Right atrium auricular region (tissue), 2 donors: ENCODE measurements around the gene ADIG. TPM values are rescaled to one million over a fixed set of nuclear protein-coding genes. Genes with fewer than 3 reads are reported as not detected.
A peak's percentile ranks its signal among the peaks of the same experiment; 100 is the strongest.
"Not testable (repeated sequence)": the region's sequence is repeated elsewhere in the genome, so short reads cannot be mapped to it uniquely, and the experiment has no call there.

Source experiments
- DNase-seq: peaks from one replicate; pipeline ENCODE4 v3.0.0-alpha.2; 2019; ENCODE audit warnings: low spot score
- H3K27ac ChIP-seq, 2 donors: fragments of 200-600 bp; sonication (generic); 1 replicate in 1 of 2; 2 replicates in 1 of 2; pipeline ENCODE4 v1.5.1; 2016 to 2019
- H3K27me3 ChIP-seq, 2 donors: fragments of 200-600 bp; sonication (generic); one replicate each; pipeline versions ENCODE4 v1.5.1 to v1.6.0; 2017 to 2019
- H3K36me3 ChIP-seq: fragments of 200-600 bp; sonication (generic); one replicate; pipeline ENCODE4 v1.5.1; 2016
- H3K4me1 ChIP-seq, 2 donors: fragments of 200-600 bp; sonication (generic); one replicate each; pipeline versions ENCODE4 v1.5.1 to v1.6.0; 2017 to 2019
- H3K4me3 ChIP-seq, 2 donors: fragments of 200-600 bp; sonication (generic); 1 replicate in 1 of 2; 2 replicates in 1 of 2; pipeline ENCODE4 v1.5.1; 2017 to 2019; ENCODE audit warnings: mild to moderate bottlenecking in 1 of 2, moderate library complexity in 1 of 2
- H3K9me3 ChIP-seq, 2 donors: fragments of 200-600 bp; sonication (generic); one replicate each; pipeline ENCODE4 v1.5.1; 2019
- total RNA-seq, 2 donors: library from RNA; depleted of rRNA; stranded (reverse); fragments of >200 nt; gene quantifications; one replicate each; pipeline ENCODE4 v1.1.0, GENCODE V29; 2016
- TF ChIP-seq, protein P1 (sequence below), 2 donors: fragments of 200-600 bp; sonication (generic); IDR thresholded peaks; one replicate each; pipeline ENCODE4 v1.5.1; 2019; ENCODE audit warnings: antibody characterized with exemption in 2 of 2

The ADIG gene
- total RNA-seq, 2 donors from 2014 or later: not detected

DNA sequence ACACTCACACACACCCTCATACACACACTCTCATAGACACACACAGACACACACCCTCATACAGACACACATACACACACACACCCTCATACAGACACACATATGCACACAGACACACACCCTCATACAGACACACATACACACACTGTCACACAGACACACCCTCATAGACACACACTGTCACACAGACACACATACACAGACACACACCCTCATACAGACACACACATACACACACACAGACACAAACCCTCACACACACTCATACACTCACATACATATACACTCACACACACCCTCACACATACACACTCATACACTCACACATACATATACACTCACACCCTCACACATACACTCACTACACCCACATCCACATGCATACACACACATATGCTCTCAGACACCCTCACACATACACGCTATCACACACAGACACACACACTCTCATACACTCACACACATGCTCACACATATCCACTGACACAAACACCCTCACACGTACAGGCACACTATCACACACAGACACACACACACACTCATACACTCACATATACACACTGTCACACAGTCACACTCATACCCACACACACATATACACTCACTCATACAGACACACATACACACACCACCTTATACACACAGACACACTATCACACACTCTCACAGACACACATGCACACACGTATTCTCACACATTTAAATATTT, 9.1 kb downstream of the ADIG start:
- no peaks in the 10 kb centered on the region for H3K27me3 ChIP-seq
- no peak overlapping the region for H3K4me3 ChIP-seq
- no peaks in the 10 kb centered on the region for H3K9me3 ChIP-seq
- no peak overlapping the region for H3K27ac ChIP-seq
- TF ChIP-seq, protein P1, sequence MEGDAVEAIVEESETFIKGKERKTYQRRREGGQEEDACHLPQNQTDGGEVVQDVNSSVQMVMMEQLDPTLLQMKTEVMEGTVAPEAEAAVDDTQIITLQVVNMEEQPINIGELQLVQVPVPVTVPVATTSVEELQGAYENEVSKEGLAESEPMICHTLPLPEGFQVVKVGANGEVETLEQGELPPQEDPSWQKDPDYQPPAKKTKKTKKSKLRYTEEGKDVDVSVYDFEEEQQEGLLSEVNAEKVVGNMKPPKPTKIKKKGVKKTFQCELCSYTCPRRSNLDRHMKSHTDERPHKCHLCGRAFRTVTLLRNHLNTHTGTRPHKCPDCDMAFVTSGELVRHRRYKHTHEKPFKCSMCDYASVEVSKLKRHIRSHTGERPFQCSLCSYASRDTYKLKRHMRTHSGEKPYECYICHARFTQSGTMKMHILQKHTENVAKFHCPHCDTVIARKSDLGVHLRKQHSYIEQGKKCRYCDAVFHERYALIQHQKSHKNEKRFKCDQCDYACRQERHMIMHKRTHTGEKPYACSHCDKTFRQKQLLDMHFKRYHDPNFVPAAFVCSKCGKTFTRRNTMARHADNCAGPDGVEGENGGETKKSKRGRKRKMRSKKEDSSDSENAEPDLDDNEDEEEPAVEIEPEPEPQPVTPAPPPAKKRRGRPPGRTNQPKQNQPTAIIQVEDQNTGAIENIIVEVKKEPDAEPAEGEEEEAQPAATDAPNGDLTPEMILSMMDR (IDR thresholded peaks at IDR 0.05): no peak
- peak; percentile 13 for DNase-seq
- H3K4me1 ChIP-seq: no peaks in the 10 kb centered on the region
- H3K36me3 ChIP-seq: no peaks in the 10 kb centered on the region

DNA sequence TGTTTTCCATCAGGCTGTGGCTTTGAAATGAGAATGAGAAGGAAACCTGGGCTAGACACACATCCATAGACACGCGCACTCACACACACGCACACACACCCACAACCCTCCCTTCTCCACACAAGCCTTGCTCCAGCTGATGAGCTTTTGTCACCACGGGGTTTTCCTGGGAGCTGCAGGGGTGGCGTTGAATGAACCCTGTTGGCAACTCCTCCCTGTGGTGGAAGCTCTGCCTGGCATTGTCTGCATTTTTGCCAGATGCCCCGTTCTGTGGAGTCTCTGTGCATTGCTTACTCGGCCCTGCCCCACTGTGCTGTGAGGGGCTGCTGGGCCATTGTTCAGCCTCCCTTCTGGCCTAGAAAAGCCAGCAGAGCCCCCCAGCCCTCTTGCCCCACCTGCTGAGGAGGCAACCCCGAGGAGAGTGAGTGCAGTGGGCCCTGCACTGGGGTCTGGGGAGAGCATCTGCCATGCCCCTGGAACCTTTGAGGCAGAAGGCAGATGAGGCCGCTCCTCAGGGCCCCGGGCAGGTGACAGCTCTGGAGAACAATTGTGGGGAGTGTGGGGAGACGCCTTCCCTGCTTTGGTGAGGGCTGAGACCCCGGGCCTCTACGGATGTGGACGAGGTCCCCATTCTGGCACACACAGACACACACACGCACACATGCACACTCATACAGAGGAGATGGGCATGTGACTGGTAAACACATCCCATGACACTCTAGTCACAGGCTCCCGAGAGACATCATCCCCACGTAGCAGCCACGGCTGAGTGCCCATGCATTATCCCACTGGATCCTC, 9.9 kb downstream of the ADIG start:
- Histone ChIP-seq H3K9me3 (no peaks in the 10 kb centered on the region), H3K4me3 (no peak overlapping the region), H3K27ac (no peak overlapping the region), H3K4me1 (no peaks in the 10 kb centered on the region), H3K27me3 (no peaks in the 10 kb centered on the region), H3K36me3 (no peaks in the 10 kb centered on the region)
- TF ChIP-seq, protein P1 (IDR thresholded peaks at IDR 0.05): no peak
- no peak for DNase-seq

DNA sequence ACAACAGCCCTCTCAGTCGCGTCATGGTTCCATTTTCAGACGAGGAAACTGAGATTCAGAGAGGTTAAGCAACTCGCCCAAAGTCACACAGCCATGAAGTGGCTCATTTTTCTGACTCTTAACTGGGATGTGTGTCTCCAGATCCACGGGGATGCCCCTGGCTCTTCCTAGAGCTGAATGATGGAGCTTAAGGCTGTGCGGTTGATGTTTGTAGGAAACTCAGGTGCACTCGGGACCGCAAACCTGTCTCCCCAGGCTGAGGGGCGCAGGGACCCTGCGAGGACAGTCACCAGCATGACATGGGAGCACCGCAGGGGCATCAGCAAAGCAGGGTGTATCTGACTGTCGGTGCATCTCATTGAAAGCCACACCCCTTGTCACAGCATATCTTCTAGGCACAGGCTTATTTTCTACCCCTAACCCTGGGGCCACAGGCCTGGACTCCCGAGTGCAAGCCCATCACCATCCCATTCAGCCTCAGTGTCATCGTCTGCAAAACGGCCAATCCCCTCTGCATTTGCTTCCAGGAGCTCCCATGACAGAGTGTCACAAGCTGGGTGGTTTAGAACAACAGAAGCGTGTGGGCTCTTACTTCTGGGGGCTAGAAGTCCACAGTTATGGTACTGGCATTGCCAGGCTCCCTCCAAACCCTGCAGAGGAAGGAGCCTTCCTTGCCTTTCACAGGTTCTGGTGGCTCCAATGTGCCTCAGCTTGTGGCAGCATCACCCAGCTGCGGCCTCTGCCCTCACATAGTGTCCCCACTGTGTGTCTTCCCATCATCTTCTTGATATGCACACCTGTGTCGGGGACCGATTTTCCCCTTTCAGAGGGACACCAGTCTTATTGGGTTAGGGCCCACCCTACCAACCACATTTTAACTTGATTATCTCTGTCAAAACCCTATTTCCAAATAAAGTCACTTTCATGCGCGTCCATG, 10.7 kb downstream of the ADIG start:
- TF ChIP-seq, protein P1 (IDR thresholded peaks at IDR 0.05): no peak
- DNase-seq: no peak

DNA sequence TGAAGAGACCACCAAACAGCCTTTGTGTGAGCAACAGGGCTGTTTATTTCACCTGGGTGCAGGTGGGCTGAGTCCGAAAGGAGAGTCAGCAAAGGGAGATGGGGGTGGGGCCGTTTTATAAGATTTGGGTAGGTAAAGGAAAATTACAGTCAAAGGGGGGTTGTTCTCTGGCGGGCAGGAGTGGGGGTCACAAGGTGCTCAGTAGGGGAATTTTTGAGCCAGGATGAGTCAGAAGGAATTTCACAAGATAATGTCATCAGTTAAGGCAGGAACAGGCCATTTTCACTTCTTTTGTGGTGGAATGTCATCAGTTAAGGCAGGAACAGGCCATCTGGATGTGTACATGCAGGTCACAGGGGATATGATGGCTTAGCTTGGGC, 11.4 kb downstream of the ADIG start:
- not testable (repeated sequence) for H3K4me3 ChIP-seq, H3K27ac ChIP-seq, H3K9me3 ChIP-seq, H3K4me1 ChIP-seq, DNase-seq, H3K36me3 ChIP-seq, H3K27me3 ChIP-seq

More for the DNA sequence above, 10.7 kb downstream of the ADIG start:
- Histone ChIP-seq H3K27me3 (no peaks in the 10 kb centered on the region), H3K4me3 (no peak overlapping the region), H3K27ac (no peak overlapping the region), H3K9me3 (no peaks in the 10 kb centered on the region), H3K4me1 (no peaks in the 10 kb centered on the region), H3K36me3 (no peaks in the 10 kb centered on the region)

DNA sequence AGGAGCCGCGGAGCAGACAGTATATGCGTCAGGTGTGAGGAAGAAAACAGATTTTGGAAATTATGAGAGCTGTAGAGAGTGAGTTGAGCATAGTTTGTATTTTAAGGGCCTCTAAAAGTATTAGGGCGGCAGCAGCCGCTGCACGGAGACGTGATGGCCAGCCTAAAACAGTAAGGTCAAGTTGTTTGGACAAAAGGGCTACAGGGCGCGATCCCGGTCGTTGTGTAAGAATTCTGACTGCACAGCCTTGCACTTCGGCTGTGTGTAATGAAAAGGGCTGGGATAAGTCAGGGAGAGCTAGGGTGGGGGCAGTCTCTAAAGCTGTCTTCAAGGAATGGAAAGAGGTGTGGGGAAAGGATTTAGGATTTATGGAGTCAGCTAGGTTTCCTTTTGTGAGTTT, 13.3 kb downstream of the ADIG start:
- not testable (repeated sequence) for H3K4me1 ChIP-seq, DNase-seq, H3K36me3 ChIP-seq, H3K27me3 ChIP-seq, H3K27ac ChIP-seq, H3K9me3 ChIP-seq, H3K4me3 ChIP-seq

DNA sequence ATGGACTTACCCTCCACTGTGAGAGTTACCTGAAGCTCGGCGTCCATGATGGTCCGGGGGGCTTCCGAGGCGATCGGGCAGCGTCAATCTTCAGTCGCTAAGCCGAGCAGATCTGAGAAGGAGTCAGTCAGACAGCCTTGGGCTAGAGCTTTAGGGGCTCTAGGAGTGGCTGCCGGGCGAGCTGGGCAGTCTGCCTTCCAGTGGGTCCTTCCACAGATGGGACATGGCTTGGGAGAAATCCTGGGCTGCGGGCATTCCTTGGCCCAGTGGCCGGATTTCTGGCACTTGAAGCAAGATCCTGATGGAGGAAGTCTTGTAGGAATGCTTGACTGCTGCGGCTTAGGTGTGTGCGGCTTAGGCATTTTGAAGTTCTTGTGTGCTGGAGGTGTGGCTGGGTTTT, 14.9 kb downstream of the ADIG start:
- not testable (repeated sequence) for H3K4me3 ChIP-seq, H3K27ac ChIP-seq, H3K4me1 ChIP-seq, H3K9me3 ChIP-seq, DNase-seq, H3K27me3 ChIP-seq, H3K36me3 ChIP-seq

DNA sequence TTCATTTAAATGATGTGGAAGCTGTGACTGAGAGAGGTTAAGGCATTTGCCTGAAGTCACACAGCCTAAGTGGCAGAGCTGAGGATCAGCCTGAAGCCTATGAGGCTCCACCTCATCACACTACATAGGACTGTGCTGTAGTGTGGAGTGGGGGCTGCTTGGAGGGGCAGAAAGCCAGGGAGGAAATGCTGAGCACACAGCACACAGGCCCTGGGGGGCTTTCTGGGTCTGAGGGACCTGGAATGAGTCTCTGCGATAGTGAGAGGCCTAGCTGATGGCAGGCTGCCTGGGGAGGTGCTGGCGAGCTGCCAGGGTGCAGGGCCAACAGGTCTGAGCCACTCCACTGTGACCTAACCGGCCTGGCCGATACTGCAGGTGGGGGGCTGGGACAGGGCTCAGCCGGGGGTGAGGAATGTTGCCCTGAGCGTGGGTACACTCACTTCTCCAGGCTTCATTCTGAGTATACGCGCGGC, 18.4 kb downstream of the ADIG start:
- Histone ChIP-seq H3K9me3 (no peaks in the 10 kb centered on the region), H3K4me1 (peaks cover 0 to 10% of the 10 kb centered on the region in 2 donors), H3K27ac (no peak overlapping the region), H3K4me3 (no peak overlapping the region), H3K36me3 (no peaks in the 10 kb centered on the region), H3K27me3 (peaks cover 5% of the 10 kb centered on the region in 2 donors)
- TF ChIP-seq, protein P1 (IDR thresholded peaks at IDR 0.05): no peak
- no peak for DNase-seq
